ENCODE results near the gene ITPRIP.

Gene ITPRIP

DNA sequence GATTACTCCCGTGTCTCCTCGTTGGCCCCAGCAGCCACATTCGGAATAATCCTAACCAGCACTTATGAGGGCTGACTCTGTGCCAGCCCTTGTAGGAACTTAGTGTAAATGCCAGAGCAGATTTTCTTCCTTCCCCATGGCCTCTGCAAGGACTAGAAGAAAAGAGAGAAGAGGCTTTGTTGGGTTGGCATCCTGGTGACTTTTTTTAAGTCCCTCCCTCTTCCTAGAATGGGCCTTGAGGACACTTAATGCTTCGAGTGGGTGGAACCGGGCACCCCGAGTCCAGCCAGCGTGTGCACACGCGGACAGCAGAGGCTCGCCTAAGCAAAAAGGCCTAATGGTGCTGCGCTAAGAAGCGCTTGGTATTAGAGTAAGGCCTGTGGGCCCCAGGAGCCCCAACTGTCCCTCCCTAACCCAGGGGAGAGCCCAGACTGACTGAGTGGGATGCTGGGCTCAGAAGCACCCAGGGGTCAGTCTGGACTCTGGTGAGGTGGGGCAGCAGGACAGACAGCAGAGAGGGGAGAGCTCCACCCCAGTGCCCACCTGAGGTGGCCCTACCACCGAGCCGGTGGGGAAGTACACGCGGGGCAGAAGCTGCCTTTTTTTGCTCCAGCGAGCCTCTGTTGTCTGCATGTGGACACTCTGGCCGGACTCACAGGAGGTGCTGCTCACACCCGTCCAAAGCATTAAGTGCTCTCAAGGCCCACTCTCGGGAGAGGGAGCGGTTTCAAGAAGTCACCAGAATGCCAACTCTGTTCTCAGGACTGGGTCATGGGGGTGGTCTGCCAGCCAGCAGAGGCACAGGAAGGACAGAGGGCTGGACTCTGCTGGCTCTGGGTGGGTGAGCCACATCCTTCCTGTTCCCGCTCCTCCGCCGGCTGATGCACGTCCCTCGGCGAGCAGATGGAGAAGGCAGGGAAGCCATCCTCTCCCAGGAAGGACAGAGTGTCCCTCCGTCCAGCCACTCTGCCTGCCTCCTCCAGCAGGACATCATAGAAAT is 12.5 kb downstream of the ITPRIP start:
- no peak for DNase-seq (ENCODE audit: low read depth in 1 of 2, low spot score in 1 of 2)

DNA sequence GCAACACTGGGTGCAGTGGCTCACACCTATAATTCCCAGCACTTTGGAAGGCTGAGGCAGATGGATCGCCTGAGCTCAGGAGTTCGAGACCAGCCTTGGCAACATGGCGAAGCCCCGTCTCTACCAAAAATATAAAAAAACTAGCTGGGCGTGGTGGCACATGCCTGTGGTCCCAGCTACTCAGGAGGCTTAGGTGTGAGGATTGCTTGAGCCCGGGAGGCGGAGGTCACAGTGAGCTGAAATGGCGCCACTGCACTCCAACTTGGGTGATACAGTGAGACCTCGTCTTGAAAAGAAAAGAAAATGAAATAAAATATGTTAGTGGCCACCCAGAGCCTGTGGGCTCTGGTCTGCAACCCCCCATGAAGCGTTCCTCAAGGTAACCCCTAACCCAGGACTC is 13.3 kb downstream of the ITPRIP start:
- DNase-seq (ENCODE audit: low read depth in 1 of 2, low spot score in 1 of 2) = no peak

DNA sequence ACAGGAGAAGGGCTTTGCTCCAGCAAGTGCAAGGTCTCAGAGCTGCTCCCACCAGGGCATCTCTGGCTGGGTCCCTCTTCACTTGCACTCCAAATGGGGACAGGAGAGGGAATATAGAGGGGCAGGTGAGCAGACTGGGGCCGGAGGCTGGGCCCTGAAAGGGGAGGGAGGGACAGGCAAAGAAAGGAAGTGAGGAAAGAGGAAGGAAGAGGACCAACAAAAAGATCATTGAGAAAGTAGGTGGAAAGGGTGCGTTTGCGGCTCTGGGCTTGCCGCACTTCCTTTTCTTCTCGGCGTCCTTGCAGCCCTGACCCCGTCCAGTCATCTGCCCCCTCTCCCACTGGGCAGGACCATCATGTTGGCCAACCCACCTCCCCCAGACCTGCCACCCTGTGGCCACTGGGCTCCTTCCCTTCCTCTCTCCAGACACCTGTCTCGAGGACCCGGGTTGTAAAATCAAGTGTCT is 14.0 kb downstream of the ITPRIP start:
- no peak for DNase-seq (ENCODE audit: low read depth in 1 of 2, low spot score in 1 of 2)

DNA sequence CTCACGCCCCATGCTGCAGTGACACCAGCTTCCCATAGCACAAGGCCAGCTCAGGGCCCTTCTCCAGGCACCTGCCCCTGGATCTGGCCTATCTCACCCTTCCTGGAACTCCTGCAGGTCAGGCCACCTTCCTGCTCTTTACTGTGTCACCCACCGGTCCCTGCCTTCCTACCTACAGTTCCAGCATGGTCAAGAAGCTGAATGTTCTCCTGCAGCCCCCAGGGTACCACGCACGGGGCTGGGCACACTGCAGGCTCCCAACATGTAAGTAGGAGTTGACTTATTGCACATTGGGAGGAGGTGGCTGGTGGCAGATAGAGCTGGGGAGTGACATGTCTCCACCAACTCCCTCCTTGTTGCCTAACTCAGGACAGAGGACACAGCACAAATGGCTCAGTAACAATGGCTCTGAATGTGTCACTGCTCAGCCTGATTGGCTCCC is 14.5 kb downstream of the ITPRIP start:
- DNase-seq (ENCODE audit: low read depth in 1 of 2, low spot score in 1 of 2) = no peak

DNA sequence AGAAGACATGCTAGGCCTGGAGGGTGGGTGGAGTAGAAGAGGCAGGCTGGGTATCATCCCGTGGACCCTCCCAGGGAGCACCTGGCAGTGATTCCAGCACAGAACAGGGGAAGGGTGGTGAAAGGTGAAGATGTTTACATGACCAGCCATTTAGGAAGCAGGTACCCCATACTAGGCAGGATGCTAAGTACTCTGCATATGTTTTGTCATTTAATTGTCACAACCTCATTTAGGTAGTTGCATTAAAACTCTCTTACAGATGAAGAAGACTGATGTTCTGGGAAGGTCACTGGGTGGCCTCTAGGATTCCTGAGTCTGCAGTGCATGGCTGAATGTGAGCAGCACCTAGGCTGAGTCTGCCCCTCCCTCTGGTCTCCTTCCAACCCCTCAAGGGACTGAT is 15.2 kb downstream of the ITPRIP start:
- DNase-seq (ENCODE audit: low read depth in 1 of 2, low spot score in 1 of 2) = no peak

DNA sequence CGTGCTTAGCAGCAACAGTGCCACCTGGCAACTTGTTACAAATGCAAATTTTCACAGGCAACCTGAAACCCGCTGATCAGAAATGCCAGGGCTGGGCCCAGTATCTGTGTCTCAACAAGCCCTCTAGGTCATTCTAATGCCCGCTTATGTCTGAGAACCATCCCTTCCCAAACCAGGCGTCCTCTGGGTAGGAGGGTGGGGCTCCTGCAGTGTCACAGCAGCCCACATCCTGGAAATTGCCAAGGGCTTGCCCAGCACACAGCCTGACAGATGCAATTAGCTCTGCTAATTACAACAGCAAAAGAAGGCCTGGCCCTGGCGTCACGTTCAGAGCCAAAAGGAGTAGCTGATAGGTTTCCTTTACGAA is 15.9 kb downstream of the ITPRIP start:
- DNase-seq (ENCODE audit: low read depth in 1 of 2, low spot score in 1 of 2) = no peak

DNA sequence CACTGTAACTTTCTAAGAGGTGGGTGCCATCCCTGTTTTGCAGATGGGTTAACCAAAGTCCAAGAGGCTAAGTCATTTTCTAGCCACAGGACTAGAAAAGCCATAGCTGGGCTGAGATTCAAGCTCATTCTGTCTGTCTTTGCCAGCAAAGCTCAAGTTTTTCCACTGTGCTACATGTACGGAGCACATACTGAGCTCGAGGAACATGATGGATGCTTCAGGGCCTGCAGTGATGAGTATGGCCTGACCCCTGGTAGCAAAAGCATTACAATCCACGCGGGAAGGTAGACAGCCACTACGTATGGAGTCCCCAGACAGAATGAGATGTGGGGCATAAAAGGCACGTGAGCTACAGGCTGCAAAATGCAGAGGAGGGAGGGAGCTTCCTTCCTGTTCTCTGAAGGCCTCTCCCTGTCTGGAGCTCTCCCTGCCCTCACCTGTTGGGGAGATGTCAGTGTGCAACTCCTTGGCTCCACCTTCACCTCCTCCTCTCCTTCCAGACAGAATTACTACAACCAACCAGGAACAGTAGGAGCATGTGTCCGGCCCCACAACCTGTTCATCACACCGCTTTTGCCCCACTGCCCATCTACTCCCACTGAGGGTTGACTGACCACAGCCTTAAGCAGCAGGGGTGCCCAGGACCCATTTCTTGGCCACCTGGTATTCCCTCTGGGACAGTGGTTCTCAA is 16.4 kb downstream of the ITPRIP start:
- DNase-seq (ENCODE audit: low read depth in 1 of 2, low spot score in 1 of 2) = no peak

DNA sequence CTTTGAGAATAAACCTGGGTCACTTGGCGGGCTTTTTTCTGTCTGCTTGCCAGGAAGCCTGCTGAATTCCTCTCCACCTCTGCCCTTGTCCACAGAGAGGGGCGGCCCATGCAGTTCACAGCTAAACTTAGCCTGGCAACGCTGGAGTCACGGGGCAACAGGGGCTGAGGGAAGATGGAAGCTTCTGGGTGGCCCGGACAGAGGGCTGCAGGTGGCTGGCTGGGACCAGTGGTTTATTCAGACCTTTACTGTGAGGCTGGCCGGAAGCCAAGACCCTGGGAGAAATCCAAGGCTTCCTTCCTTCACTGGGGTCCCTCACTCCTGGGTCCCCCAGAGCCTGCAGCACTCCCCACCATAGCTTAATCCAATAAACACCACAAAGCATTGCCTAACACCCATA is 17.0 kb downstream of the ITPRIP start:
- no peak for DNase-seq (ENCODE audit: low read depth in 1 of 2, low spot score in 1 of 2)

DNA sequence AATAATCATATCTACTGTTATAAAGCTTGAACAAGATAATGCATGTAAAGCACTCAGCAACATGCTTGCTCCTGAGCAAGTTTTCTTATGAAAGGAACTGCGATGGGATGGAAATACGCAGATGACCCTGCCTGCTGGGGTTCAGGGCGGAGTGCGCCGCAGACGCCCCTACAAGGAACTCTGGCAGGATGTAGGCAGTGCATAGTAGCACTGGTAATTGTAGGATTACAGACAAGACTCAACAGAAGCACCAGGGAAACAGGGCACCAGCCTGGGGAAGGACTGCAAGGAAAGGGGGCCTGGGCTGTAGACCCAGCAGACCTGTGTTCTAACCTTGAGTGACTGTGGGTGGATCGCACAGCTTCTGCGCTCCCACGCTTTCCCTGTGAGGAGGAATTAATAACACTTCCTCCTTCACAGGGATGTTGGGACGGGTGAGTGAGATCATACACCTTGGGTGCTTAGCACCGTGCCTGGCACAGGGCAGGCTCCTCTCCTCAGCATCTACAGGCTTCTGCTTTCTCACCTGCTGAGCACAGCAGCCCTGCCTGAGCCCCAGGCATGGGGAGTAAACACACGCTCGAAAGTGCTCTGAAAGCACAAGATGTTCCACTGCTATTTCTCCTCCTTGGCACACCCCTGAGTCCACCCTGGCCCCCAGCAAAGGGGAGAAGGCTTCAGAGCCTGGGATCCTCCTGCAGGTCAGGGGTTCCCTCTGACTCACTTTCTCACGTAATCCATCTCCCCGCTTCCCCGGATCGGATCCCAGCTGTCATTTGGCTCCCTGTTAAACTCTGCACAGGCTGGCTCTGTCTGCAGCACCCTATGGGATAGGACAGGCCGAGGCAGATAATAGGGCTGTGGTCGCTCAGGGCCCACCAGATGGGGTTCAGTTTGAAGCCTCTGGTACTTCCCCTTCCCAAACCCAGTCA is 19.2 kb downstream of the ITPRIP start:
- DNase-seq (ENCODE audit: low read depth in 1 of 2, low spot score in 1 of 2) = no peak

DNA sequence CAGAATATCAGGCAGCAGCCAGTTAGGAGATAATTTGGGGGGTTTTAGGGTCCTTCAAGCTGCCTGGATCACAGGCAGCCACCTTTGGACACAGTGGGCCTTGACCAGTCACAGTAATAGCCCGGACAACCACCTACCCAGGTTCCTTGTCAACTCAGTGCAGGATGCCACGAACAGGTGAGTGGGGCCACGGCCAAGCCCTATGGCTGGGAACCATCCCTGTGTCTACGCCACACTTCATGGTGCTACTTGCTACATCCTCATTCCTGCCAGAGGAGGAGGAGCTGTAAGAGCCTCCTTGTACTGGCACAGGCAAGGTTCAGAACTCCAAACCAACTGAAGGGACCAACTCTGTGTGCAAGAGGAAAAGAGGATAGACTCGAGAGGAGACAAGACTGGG is 19.9 kb downstream of the ITPRIP start:
- no peak for DNase-seq (ENCODE audit: low read depth in 1 of 2, low spot score in 1 of 2)

DNA sequence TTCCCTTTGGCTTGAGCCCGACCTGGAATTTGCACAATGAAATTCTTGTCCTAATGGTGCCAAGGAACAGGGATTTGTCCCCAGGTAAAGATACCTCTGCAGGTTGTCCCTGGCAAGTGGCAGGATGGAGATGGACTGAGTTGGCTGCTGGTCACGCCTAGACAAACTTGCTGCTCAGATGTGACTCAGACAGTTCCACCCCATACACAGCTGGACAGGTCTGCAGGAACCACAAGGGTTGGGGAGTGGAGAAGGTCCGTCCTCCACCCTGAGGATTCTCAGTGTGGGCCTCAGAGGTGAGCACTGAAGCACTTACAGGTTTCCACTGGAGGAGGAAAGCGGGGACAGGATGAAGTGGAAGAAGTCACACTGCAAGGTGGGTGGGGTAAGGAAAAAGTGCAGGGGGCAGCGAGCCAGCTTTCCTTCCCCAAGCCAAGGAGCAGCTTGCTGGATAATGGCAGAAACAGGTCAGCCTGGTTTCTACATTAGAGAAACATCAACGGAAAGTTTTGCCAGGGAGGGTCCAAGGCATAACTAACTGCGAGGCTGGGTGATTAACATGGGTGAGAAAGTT is 20.5 kb downstream of the ITPRIP start:
- no peak for DNase-seq (ENCODE audit: low read depth in 1 of 2, low spot score in 1 of 2)

DNA sequence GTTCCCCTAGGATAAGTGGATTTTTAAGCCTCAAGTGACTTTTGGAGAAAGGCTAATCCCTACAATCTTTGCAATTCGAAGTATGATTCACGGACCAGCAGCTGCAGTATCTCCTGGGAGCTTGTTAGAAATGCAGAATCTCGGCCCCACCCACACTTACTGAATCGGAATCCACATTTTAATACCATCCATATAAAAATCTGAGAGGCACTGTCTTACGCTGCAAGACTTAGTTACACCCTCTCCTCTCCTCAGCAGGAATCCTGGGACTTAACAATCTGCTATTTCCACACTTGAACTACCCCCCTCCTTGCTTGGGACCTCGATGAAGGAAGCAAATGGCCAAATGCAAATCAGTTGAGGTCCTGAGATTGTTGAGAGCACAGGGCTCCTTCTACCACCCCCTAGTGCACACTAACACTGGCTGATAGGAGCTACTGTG is 21.0 kb downstream of the ITPRIP start:
- no peak for DNase-seq (ENCODE audit: low read depth in 1 of 2, low spot score in 1 of 2)

DNA sequence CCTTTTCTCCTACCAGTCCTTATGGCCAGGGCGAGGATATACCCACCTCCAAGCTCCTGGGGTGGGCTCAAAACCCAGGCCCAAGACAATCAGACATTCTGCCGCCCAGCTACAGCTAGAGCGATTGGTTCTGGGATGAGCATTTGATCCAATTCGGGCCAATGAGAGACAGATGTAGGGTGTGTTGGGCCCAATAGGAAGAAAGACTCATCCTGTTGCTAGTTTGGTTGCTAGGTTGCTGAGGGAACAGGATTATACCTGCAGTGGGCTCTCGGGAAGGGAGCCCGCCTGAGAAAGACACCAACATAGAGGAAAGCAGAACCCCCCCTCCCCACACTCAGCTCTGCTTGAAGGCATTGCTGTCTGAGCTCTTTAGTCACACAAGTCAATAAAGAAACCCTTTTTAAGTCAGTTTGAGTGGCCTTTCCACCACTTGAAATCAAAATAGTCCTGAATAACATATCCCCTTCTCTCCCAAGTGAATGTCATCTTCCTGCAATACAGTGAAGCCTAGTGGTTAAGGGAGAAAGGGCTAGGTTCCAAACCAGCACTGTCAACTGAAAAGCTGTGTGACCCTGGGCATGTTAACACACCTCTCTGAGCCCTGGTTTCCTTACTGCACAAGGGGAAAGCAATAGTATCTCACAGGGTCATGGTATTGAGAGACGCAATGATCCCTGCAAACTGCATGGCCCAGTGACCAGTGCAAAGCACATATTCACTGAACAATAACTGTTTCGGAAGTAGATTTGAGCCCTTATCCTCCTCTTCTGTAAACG is 21.8 kb downstream of the ITPRIP start:
- no peak for DNase-seq (ENCODE audit: low read depth in 1 of 2, low spot score in 1 of 2)

DNA sequence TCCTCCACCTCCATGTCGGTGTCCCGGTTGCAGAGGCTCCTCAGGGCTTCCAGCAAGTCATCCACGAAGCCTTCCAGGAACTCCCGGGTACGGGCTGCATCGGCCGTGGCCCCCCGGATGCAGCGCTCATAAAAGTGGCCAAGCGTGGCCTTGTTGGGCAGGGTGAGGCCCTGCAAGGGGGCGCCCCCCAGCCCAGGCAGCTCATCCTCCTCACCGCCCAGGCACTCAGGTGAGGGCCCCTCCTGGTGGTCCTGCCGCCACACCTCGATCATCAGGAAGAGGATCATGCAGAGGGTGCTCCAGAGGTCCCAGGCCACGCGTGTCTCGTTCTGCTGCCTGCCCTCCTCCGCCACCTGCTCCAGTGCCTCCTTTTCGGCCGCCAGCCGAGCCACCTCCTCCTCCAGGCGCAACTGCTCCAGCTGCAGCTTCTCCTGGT is 22.8 kb downstream of the ITPRIP start:
- no peak for DNase-seq (ENCODE audit: low read depth in 1 of 2, low spot score in 1 of 2)

DNA sequence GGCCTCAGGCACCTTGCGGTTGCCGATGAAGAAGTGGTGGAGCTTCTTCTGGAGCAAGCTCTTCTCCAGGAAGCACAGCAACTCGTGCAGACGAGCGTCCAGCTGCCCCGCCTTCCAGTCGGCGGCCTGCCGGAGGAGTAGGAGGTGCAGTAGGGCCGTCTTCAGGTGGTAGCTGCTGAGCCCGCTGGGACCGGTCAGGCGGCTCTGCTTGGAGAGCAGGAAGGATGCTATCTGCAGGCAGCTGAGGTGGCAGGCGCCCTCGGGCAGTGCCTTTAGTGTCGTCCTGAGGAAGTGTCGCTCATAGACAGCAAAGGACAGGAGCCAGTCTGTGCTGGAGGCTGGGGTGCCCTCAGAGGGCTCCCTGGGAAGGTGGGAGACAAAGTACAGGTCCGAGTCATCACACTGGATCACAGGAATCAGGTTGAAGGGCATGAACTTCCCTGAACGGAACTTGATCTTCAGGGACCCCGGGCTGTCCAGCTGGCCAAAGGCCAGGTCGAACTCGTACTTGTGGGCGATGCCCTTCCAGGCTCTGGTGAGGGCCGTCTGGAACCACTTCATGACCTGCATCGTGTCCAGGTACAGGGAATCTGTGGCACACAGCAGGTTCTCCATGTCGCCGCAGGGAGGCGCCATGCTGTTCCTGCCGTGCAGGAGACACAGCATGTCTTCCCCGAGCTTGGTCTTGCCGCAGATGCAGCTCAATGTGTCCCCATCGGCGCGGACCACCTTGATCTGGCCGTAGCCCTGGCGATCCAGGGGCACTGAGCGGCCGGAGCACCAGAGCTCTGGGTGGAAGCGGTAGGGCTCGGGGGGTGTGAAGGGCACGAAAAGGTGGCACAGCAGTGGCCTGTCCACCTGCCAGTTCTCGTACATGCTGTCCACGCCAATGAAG is 23.4 kb downstream of the ITPRIP start:
- DNase-seq (ENCODE audit: low read depth in 1 of 2, low spot score in 1 of 2) = no peak

DNA sequence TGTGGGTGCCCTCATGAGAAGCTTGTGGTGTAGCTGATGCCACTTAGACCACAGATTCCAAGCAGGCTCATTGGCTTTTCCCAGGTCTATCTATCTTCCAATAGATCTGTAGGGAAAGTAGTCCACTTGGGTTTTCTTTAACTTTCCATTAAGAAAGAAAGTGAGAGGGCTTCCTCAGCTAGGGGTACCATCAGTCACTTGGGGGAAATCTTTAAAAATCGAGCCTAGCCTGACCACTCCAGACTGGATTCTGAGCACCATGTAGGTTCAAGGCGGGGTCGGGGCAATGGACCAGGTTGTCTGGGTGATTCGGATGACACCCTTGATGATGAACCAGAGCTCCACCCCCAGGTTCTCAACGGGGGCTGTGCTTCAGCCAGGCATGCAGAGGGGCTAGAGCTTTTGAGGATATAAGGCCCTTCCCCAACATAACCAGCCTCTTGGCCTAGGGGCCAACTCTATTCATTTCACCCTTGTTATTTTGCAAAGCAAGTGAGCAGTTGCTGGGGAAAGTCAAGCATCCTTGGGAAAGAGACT is 27.0 kb downstream of the ITPRIP start:
- no peak for DNase-seq (ENCODE audit: low read depth in 1 of 2, low spot score in 1 of 2)

DNA sequence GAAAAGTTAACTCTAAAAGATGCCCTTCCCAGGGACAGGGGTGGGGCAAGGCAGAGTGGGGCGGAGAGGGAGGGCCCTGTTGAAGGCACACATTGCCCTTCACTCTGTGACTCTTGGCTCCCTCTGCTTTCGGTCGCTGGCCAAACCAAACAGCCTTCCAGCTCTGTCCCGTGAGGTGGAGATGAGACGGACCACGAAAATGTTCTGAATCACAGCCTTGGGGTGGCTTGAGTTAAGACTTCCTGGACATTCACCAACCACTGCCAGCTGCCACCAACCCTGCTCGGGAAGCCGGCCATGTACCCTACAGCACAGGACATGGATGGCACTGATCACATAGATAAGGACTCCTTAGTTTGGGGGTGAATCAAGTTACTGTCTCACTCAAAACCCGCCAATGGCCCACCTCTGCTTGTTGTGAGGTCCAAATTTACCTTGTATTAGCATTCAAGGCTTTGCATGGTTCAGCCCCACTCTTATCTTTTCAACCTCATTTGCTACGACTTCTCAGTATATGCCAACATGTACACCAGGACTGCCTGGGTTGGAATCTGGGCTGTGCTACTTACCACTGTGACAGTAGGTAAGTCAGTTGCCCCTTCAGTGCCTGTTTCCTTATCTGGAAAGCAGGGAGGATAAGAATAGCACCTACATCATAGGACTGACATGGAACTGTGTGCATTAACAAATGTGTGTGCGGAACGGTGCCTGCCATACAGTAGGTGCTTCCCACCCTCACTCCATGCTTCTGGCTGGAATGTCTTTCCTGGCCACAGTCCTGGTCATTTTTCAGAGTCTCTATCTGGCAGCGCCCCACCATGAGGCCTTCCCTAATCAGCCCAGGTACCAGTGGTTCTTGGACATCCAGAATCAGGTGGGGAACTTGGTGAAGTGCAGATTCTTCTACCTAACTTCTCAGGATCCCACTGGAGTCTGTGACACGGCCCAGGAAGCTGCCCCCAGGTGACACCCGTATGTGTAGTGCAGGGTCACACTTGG is 28.0 kb downstream of the ITPRIP start:
- no peak for DNase-seq (ENCODE audit: low read depth in 1 of 2, low spot score in 1 of 2)

Data from activated CD4-positive, alpha-beta T cell treated with anti-CD3 and anti-CD28 coated beads, Interleukin-2, amount 50 U/mL, for 24 hours (primary cell).